Thyroid gland (tissue), 4 donors: ENCODE results near the gene NRSN2.

Experiments
- POLR2A ChIP-seq, 2 donors: fragments of 450-650 bp; IDR thresholded peaks; one replicate each; pipeline ENCODE4 v1.6.1; 2017; ENCODE audit warnings: antibody characterized with exemption in 2 of 2, mild to moderate bottlenecking in 2 of 2, moderate library complexity in 1 of 2
- TF ChIP-seq, protein P1 (sequence below), 6 experiments: fragments of 200-600 bp in 3 of 6; fragments of 450-650 bp in 3 of 6; sonication (generic) in 3 of 6; IDR thresholded peaks; one replicate each; pipeline ENCODE4 v1.5.1; 2016 to 2019; ENCODE audit warnings: antibody characterized with exemption in 6 of 6, mild to moderate bottlenecking in 2 of 6, inconsistent platforms in 1 of 6, moderate library complexity in 1 of 6

- no peak for TF ChIP-seq POLR2A (IDR thresholded peaks at IDR 0.05)
- TF ChIP-seq, protein P1, sequence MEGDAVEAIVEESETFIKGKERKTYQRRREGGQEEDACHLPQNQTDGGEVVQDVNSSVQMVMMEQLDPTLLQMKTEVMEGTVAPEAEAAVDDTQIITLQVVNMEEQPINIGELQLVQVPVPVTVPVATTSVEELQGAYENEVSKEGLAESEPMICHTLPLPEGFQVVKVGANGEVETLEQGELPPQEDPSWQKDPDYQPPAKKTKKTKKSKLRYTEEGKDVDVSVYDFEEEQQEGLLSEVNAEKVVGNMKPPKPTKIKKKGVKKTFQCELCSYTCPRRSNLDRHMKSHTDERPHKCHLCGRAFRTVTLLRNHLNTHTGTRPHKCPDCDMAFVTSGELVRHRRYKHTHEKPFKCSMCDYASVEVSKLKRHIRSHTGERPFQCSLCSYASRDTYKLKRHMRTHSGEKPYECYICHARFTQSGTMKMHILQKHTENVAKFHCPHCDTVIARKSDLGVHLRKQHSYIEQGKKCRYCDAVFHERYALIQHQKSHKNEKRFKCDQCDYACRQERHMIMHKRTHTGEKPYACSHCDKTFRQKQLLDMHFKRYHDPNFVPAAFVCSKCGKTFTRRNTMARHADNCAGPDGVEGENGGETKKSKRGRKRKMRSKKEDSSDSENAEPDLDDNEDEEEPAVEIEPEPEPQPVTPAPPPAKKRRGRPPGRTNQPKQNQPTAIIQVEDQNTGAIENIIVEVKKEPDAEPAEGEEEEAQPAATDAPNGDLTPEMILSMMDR (IDR thresholded peaks at IDR 0.05), result no peak
Measured at GRCh38 chr20:400454-401275, 53.8 kb downstream of the NRSN2 start.
